ENCODE data around the gene FBN2.

DNA sequence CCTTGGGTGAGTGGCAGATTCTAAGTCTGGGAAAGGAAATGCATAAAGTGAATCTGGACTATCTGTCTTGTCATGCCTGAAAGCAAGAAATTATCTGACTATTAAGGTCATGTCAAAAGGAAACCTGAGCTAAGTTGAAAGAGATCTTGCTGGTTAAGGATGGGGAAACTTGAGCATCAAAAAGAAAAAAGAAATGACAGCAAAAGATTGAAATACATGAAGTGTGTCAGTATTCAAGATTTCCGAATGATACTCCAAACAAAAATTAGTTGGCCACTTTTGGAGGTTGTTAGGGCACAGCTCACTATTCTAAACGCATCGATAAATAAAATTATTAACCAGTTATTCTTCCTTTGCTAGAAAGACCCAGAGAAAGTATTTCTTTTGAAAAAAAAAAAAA lies 3.3 kb upstream of the FBN2 start:
- no peak for TF ChIP-seq CTCF (IDR thresholded peaks at IDR 0.05)
- TF ChIP-seq POLR2A (IDR thresholded peaks at IDR 0.05), result no peak
